K562 (cell line): ENCODE results near the gene SEMA3C.

Experiments used
- HDAC2 ChIP-seq: fragments of 450-650 bp; IDR thresholded peaks from 2 replicates; pipeline ENCODE4 v1.6.1; 2016; ENCODE audit warnings: mild to moderate bottlenecking
- POLR2A ChIP-seq: fragments of 450-650 bp; conservative IDR thresholded peaks from 2 replicates; pipeline ENCODE4 v1.6.1; 2016
- SMARCA5 ChIP-seq: fragments of 450-650 bp; IDR thresholded peaks from 2 replicates; pipeline ENCODE4 v1.6.1; 2016
- TAF1 ChIP-seq: IDR thresholded peaks from 2 replicates; pipeline ENCODE4 v1.6.1; 2011; ENCODE audit warnings: mild to moderate bottlenecking, low read length, moderate library complexity; ENCODE audit not compliant: insufficient read depth, control insufficient read depth, severe bottlenecking; ENCODE audit errors: extremely low read depth
- ZNF324 ChIP-seq: fragments of 250-450 bp; sonication (Bioruptor Pico); IDR thresholded peaks from 2 replicates; pipeline ENCODE4 v1.4.0; 2020; ENCODE audit warnings: mild to moderate bottlenecking
- TF ChIP-seq, protein P1 (sequence below), 2 experiments: fragments of 450-650 bp; IDR thresholded peaks; 2 replicates each; pipeline ENCODE4 v1.6.1; 2016; ENCODE audit warnings: mild to moderate bottlenecking in 2 of 2, borderline replicate concordance in 1 of 2, low read depth in 1 of 2, moderate library complexity in 1 of 2
- TF ChIP-seq, protein P2 (sequence below), 2 experiments: fragments of 450-650 bp; formaldehyde crosslinking in 1 of 2; IDR thresholded peaks; 2 replicates each; pipeline versions ENCODE4 v1.4.0 to v1.6.1; 2014 to 2020; ENCODE audit warnings: mild to moderate bottlenecking in 2 of 2, borderline replicate concordance in 1 of 2, low read depth in 1 of 2
- TF ChIP-seq, protein P3 (sequence below): sonication (generic); formaldehyde crosslinking; IDR thresholded peaks from 2 replicates; pipeline ENCODE4 v1.8.0; 2023; ENCODE audit warnings: mild to moderate bottlenecking, missing genetic modification reagents
- TF ChIP-seq, protein P4 (sequence below), 2 experiments: fragments of 450-650 bp in 1 of 2; sonication (generic) in 1 of 2; formaldehyde crosslinking in 1 of 2; IDR thresholded peaks in 1 of 2; conservative IDR thresholded peaks in 1 of 2; 2 replicates each; pipeline versions ENCODE4 v1.6.1 to v1.8.1; 2016 to 2023; ENCODE audit warnings: mild to moderate bottlenecking in 2 of 2, moderate library complexity in 2 of 2, inconsistent platforms in 1 of 2, missing genetic modification reagents in 1 of 2

DNA sequence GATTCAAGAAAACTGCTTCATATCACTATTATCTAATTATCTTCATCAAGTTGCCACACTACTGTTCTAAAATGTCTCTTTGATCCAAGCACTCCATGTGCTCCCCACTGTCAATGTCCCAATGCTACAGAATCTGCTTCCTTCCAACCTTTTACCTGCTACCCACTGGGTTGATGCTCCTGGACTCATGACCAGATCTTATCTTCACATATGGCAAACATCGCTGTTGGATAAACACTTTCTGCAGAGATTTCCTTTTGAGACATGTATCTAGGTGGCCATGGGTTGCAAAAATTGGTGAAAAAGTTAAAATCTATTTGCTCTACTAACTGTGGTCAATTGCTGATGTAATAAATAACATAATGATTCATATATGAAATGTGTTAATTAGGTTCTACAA, 24.5 kb upstream of the SEMA3C start:
- TF ChIP-seq, protein P1, sequence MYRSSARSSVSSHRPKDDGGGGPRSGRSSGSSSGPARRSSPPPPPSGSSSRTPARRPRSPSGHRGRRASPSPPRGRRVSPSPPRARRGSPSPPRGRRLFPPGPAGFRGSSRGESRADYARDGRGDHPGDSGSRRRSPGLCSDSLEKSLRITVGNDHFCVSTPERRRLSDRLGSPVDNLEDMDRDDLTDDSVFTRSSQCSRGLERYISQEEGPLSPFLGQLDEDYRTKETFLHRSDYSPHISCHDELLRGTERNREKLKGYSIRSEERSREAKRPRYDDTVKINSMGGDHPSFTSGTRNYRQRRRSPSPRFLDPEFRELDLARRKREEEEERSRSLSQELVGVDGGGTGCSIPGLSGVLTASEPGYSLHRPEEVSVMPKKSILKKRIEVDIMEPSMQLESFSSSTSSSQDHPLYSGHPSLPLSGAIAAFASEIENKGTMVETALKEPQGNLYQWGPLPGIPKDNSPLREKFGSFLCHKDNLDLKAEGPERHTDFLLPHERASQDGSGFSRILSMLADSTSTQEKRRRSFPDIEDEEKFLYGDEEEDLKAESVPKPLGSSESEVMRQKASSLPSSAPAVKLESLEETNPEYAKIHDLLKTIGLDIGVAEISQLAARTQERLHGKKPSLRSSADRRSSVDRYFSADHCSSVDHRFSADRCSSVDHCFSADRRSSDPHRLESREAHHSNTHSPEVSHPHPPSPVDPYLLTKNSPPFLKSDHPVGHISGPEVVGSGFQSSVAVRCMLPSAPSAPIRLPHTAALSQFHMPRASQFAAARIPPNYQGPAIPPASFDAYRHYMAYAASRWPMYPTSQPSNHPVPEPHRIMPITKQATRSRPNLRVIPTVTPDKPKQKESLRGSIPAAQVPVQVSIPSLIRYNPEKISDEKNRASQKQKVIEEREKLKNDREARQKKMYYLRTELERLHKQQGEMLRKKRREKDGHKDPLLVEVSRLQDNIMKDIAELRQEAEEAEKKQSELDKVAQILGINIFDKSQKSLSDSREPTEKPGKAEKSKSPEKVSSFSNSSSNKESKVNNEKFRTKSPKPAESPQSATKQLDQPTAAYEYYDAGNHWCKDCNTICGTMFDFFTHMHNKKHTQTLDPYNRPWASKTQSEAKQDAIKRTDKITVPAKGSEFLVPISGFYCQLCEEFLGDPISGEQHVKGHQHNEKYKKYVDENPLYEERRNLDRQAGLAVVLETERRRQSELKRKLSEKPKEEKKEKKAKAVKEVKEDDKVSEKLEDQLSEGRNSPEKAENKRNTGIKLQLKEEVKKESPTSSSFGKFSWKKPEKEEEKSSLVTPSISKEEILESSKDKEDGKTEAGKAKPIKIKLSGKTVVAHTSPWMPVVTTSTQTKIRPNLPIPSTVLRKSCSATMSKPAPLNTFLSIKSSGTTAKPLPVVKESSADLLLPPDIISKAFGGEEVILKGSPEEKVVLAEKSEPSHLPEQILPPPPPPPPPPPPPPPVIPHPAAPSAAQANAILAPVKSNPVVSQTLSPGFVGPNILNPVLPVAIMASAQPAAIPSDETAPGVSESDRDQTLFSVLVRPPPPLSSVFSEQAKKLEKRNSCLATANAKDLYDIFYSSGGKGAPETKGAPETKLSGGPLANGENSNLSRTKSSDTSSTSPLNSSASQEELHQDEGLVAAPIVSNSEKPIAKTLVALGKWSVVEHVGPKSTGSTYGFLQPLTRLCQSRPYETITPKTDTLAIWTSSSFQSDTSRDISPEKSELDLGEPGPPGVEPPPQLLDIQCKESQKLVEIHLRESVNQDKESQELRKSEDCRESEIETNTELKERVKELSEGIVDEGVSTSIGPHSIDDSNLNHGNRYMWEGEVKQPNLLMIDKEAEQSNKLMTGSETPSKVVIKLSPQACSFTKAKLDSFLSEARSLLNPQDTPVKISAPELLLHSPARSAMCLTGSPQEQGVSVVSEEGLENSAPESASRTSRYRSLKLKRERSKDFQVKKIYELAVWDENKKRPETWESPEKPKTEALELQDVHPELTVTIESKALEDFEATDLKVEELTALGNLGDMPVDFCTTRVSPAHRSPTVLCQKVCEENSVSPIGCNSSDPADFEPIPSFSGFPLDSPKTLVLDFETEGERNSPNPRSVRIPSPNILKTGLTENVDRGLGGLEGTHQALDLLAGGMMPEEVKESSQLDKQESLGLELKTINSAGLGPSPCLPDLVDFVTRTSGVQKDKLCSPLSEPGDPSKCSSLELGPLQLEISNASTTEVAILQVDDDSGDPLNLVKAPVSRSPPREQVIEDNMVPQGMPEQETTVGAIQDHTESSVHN (IDR thresholded peaks at IDR 0.05; ENCODE audit: borderline replicate concordance in 1 of 2, low read depth in 1 of 2): no peak
- TF ChIP-seq, protein P2, sequence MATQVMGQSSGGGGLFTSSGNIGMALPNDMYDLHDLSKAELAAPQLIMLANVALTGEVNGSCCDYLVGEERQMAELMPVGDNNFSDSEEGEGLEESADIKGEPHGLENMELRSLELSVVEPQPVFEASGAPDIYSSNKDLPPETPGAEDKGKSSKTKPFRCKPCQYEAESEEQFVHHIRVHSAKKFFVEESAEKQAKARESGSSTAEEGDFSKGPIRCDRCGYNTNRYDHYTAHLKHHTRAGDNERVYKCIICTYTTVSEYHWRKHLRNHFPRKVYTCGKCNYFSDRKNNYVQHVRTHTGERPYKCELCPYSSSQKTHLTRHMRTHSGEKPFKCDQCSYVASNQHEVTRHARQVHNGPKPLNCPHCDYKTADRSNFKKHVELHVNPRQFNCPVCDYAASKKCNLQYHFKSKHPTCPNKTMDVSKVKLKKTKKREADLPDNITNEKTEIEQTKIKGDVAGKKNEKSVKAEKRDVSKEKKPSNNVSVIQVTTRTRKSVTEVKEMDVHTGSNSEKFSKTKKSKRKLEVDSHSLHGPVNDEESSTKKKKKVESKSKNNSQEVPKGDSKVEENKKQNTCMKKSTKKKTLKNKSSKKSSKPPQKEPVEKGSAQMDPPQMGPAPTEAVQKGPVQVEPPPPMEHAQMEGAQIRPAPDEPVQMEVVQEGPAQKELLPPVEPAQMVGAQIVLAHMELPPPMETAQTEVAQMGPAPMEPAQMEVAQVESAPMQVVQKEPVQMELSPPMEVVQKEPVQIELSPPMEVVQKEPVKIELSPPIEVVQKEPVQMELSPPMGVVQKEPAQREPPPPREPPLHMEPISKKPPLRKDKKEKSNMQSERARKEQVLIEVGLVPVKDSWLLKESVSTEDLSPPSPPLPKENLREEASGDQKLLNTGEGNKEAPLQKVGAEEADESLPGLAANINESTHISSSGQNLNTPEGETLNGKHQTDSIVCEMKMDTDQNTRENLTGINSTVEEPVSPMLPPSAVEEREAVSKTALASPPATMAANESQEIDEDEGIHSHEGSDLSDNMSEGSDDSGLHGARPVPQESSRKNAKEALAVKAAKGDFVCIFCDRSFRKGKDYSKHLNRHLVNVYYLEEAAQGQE (IDR thresholded peaks at IDR 0.05; ENCODE audit: borderline replicate concordance): no peak
- TF ChIP-seq, protein P2 (CRISPR knock-in tag; IDR thresholded peaks at IDR 0.05; ENCODE audit: low read depth): no peak
- TF ChIP-seq POLR2A: no peak
- no peak for TF ChIP-seq SMARCA5
- no peak for TF ChIP-seq TAF1
- TF ChIP-seq HDAC2: no peak
- TF ChIP-seq, protein P3, sequence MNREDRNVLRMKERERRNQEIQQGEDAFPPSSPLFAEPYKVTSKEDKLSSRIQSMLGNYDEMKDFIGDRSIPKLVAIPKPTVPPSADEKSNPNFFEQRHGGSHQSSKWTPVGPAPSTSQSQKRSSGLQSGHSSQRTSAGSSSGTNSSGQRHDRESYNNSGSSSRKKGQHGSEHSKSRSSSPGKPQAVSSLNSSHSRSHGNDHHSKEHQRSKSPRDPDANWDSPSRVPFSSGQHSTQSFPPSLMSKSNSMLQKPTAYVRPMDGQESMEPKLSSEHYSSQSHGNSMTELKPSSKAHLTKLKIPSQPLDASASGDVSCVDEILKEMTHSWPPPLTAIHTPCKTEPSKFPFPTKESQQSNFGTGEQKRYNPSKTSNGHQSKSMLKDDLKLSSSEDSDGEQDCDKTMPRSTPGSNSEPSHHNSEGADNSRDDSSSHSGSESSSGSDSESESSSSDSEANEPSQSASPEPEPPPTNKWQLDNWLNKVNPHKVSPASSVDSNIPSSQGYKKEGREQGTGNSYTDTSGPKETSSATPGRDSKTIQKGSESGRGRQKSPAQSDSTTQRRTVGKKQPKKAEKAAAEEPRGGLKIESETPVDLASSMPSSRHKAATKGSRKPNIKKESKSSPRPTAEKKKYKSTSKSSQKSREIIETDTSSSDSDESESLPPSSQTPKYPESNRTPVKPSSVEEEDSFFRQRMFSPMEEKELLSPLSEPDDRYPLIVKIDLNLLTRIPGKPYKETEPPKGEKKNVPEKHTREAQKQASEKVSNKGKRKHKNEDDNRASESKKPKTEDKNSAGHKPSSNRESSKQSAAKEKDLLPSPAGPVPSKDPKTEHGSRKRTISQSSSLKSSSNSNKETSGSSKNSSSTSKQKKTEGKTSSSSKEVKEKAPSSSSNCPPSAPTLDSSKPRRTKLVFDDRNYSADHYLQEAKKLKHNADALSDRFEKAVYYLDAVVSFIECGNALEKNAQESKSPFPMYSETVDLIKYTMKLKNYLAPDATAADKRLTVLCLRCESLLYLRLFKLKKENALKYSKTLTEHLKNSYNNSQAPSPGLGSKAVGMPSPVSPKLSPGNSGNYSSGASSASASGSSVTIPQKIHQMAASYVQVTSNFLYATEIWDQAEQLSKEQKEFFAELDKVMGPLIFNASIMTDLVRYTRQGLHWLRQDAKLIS (CRISPR knock-in tag): no peak
- TF ChIP-seq, protein P4, sequence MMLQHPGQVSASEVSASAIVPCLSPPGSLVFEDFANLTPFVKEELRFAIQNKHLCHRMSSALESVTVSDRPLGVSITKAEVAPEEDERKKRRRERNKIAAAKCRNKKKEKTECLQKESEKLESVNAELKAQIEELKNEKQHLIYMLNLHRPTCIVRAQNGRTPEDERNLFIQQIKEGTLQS (IDR thresholded peaks at IDR 0.05): no peak
- TF ChIP-seq, protein P4 (CRISPR knock-in tag; conservative IDR thresholded peaks at IDR 0.05): no peak
- TF ChIP-seq ZNF324 (CRISPR knock-in tag): no peak
